Testis (tissue), 2 donors: ENCODE measurements around the gene SIN3A.

Source experiments
- POLR2A ChIP-seq: fragments of 450-650 bp; IDR thresholded peaks from one replicate; pipeline ENCODE4 v1.6.1; 2017; ENCODE audit warnings: antibody characterized with exemption, mild to moderate bottlenecking, moderate library complexity
- TF ChIP-seq, protein P1 (sequence below), 3 experiments: fragments of 450-650 bp in 2 of 3; fragments of 200-600 bp in 1 of 3; sonication (generic) in 1 of 3; IDR thresholded peaks; one replicate each; pipeline ENCODE4 v1.5.1; 2016 to 2019; ENCODE audit warnings: antibody characterized with exemption in 3 of 3, mild to moderate bottlenecking in 2 of 3, moderate library complexity in 1 of 3

DNA sequence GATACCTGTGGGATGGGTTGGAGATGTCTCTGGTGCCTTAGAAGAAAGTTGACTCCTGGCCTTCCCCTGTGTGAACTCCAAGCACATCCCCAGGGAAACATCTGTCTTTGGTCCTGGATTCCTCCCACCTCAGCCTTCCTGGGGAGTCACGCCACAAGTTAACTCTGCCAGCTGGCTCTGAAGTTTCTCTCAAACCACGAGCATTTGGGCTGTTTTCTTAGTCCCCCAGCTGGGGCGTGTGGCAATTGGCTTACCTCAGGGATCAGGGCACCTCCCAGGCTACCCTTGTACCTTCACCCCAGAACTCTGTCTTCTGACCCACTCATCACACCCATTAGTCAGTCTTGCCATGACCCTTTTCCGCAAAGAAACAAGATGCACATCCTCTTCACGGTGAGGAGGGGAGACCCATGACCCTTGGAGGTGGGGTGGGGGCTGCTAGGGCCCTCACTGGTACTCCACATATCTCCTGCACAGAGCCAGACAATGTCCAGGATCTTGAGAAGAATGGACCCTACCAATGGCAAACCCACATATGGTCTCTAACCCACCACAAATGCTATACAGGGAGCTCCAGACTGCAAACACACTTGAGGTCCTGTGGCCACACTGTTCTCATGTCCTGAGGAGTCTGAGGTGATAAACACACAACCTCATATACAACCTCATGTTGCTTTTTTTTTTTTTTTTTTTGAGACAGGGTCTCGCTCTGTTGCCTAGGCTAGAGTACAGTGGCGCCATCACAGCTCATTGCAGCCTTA, 100.7 kb downstream of the SIN3A start:
- TF ChIP-seq, protein P1, sequence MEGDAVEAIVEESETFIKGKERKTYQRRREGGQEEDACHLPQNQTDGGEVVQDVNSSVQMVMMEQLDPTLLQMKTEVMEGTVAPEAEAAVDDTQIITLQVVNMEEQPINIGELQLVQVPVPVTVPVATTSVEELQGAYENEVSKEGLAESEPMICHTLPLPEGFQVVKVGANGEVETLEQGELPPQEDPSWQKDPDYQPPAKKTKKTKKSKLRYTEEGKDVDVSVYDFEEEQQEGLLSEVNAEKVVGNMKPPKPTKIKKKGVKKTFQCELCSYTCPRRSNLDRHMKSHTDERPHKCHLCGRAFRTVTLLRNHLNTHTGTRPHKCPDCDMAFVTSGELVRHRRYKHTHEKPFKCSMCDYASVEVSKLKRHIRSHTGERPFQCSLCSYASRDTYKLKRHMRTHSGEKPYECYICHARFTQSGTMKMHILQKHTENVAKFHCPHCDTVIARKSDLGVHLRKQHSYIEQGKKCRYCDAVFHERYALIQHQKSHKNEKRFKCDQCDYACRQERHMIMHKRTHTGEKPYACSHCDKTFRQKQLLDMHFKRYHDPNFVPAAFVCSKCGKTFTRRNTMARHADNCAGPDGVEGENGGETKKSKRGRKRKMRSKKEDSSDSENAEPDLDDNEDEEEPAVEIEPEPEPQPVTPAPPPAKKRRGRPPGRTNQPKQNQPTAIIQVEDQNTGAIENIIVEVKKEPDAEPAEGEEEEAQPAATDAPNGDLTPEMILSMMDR (IDR thresholded peaks at IDR 0.05): no peak
- no peak for TF ChIP-seq POLR2A
